Measurements from ENCODE around the gene SMIM35.

SMIM35 gene

DNA sequence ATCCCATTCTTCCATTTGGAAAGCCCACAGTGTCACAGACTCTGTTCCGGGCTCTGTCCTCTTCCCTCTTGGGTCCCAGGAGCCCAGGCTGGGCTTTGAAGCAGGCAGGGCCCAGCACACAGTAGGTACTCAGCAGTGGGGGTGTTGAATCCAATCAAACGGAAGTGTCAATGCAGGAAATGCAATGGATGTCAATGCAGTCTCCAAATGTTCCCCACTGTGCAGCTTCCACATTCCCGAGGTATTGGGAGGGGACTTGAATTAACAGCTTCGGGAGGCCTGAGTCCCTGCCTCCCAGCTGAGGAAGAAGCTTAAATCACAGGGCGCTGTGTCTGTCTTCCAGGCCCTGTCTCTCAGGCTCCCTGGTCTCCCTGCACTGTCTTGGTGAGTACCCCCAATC lies 21.8 kb upstream of the SMIM35 start:
- DNase-seq = no peak

GRCh38 chr11:118106789-118107335 lies 20.1 kb upstream of the SMIM35 start:
- DNase-seq = no peak

GRCh38 chr11:118105657-118106305 lies 19.0 kb upstream of the SMIM35 start:
- DNase-seq = no peak

GRCh38 chr11:118104491-118104890 lies 17.7 kb upstream of the SMIM35 start:
- DNase-seq = no peak

DNA sequence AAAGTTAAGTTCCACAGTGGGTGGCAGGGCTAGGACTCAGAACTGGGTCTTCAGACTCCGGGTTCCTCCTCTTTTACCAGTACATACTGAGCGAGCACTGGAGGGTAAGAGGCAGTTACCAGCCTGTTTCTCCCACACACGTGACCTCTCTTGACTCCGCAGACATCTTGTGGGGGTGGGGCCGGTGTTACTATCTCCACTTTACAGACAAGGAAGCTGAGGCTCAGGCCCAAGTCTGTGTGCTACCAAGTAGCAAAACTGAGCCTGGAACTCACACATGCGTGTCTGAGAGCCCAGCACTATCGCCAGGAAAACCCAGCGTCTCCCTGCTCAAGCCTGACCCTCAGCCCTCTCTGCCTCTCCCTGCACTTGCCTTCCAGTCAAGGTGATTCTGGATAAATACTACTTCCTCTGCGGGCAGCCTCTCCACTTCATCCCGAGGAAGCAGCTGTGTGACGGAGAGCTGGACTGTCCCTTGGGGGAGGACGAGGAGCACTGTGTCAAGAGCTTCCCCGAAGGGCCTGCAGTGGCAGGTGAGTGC lies 16.0 kb upstream of the SMIM35 start:
- DNase-seq = no peak

DNA sequence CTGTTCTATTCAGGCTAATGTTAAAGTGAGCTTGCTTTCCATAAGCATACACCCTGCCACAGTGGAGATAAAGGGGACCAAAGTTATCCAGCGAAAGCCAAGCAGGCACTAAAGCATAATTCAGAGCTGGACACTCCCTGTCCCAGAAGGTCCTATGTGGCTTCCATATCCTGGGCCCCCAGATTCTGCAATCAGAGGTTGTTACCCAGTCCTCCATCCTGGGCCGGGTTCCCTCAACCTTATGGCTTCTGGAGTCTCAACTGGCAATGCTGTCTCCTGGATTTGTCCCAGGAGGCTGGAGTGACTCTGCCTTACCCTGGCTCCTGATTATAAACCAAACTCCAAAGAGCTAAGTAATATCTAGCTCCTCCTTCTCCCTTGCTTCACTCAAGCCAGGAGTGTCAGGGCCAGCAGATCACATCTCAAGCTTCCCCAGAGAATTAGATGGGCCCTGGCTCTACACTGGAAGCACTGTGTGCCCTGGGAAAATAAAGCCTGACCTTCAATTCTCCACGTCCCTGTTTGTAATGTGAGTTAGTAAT lies 14.0 kb upstream of the SMIM35 start:
- no peak for DNase-seq

DNA sequence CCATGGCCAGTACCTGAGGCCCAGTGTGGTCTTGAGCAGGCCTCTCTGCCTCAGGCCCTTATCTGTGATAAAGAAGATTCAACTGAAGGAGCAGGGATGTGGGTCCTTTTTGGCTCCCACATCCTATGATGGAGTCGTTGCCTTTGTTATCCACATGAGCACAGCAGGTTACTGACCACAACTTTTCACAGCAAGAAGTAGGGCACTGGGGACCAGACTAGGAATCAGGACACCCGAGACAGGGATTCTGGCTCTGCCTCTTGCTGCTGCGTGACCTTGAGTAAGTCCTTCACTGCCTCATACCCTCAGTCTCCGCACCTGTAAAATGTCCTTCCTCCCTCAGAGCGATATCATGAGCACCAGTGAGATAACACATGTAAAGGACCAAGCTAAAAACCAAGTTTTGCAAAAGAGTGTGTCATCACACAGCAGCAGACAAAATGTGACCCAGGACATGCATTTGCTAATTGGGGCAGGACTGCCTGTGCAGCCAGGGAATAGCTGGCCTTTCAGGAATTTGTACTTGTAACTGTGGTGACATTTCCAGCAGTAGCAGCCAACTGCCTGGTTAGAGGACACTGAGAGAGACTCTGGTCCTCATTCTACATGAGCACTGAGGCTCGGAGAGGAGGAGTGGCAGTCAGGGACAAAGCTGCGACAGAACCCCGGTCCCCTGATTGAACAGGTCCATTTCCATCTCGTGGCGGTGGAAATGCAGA lies 13.2 kb upstream of the SMIM35 start:
- DNase-seq = no peak

- DNase-seq = no peak
Observed at GRCh38 chr11:118098996-118099837, 12.5 kb upstream of the SMIM35 start.

DNA sequence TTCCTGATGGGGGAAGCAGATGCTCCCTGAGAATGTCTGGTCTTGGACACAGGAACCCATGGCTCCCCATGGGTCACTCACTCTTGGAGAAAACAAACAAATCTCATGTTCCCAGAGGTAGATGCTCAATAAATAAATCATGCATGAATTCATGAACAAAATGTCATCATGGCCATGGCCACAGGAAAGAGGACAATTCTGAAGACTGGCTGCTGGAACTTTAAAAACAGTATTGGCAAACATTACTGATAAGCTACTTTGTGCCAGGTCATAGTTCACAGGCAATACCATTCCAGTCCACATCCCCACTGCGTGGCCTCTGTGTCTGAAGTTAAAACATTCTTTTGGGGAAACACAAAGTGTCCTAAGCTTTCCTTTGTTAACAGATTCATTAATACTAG lies 9.2 kb upstream of the SMIM35 start:
- DNase-seq = no peak

- no peak for DNase-seq
Observed at GRCh38 chr11:118095493-118095892, 8.7 kb upstream of the SMIM35 start.

- DNase-seq = no peak
Observed at GRCh38 chr11:118092907-118093571, 6.3 kb upstream of the SMIM35 start.

DNA sequence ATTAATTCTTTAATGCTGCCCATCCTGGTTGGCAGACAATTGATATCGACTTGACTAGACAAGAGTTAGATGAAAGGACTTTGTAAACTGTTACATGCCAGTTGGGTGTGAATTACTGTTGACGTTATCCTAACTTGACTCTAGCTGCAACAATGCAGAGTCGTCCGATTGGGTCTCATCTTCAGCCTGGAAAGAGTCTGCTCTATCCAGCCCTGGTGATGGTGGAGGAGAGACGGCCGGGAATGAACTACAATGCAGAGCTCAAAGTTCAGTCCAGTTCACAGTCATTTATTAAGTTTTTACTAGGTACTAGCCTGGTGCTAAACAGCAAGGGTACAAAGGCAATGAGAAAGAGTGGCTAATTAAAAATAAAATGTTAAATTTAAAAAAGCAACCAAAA lies 4.9 kb upstream of the SMIM35 start:
- DNase-seq = no peak

DNA sequence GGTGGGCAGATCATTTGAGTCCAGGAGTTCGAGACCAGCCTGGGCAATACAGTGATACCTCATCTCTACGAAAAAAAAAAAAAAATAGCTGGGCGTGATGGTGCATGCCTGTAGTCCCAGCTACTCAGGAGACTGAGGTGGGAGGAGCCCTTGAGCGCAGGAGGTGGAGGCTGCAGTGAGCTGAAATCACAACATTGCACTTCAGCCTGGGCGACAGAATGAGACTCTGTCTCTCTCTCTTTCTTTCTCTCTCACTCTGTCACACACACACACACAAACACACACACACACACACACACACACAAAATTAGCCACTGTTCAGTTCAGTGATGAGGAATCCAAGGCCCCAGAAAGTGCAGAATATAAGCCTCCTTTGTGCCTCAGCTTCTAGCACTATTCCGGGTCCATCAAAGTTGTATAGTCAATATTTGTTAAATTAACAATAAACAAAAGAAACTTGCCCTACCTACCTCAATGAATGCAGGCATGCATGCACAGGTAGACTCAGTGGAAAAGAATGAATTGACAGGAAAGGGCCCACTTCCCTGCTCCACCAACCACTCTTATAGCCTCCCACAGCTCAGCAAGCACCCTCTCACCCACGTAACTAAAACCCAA lies 3.9 kb upstream of the SMIM35 start:
- no peak for DNase-seq

GRCh38 chr11:118088531-118088930 lies 1.8 kb upstream of the SMIM35 start:
- peak; percentile 67 for DNase-seq

DNA sequence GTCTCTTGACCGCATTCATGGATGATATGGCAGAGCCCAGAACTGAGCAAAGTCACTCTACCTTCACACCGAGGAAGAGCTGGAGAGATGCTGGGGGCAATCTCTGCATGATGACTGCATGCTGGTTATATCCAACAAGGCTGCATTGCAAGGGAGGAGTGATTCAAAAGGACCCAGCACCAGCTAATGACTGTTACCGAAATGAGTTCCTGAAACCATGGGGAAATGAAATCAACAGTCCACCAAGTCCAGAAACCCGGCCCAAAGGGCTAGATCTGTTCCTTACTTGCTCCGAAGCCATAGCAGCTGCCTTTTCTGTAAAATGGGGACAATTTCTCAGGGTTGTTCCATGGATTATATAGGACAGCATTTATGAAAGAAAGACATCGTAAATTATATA lies 1.2 kb upstream of the SMIM35 start:
- no peak for DNase-seq

- no peak for DNase-seq
Observed at GRCh38 chr11:118084656-118085055, 2.1 kb downstream of the SMIM35 start.

- no peak for DNase-seq
Observed at GRCh38 chr11:118084247-118084646, 2.5 kb downstream of the SMIM35 start.

DNA sequence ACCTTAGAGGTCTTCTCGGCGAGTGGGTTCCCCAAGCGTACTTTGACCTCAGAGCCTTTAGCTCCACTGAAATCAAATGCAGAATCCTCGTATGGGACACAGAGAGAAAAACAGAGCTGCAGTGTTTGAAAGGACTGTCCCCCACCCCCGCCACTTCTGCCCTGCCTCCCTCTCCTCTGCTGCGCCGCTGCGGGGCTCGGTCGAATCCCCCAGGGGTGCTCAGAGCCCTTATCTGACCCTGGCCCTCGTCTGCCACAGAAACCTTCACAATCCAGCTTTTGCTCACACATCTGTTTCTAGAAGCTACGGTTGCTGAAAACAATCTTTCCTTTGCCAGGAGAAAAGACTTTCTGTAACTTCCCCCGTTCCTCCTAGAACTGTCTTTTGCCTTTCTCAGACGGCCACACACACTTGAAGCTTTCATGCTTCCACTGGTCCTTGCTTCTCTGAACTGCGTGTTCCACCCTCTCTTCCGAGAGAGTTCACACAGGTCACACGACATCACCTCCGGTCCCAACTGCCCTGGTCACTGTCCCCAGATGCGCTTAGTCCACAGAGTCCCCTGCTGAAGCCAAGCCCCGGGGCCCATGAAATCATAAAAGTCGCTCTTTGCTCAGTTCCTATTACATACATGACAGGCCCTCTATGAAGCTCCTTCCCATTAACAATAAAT lies 3.7 kb downstream of the SMIM35 start:
- DNase-seq = no peak

DNA sequence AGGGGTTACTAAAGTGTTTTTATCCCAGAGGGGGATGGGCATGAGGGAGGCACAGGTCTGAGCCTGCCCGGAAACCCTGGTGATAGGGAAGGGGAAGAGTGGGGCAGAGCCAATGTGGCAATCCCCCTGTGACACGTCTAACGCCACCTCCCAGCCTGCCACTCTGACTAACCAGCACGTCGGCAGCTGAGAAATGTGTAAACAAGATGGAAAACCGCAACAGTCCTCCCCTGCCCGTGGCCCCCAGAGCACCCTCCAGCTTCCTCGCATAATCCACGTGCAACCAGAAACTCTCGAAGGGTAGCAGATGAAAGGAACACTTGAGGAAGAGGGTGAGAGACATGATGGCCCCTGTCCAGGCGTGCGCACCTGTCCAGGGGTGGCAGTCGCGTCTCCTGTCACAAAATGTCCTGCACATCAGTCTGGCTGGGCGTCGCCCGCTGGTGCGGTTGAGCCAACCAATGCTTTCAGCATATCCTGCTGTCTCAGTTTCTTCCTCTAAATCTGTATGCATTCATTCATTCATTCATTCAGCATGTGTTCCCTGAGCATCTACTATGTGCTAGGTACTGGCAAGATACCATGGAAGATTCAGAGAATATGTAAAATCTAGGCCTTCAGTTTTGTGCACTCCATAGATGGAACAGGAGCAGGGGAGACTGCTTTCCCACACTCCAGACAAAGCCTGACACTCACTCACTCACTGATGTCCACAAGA lies 5.4 kb downstream of the SMIM35 start:
- peak; percentile 51 for DNase-seq

GRCh38 chr11:118080296-118080695 lies 6.5 kb downstream of the SMIM35 start:
- DNase-seq = no peak

GRCh38 chr11:118079491-118079890 lies 7.3 kb downstream of the SMIM35 start:
- DNase-seq = no peak

Data from CD4-positive, alpha-beta T cell treated with Interferon gamma for 1 hour (primary cell).